Left cardiac atrium (tissue), 4 donors: ENCODE results near the gene TRAF5. TPM values are rescaled to one million over a fixed set of nuclear protein-coding genes. Genes with fewer than 3 reads are reported as not detected.
"Not testable (repeated sequence)": the region's sequence is repeated elsewhere in the genome, so short reads cannot be mapped to it uniquely, and the experiment has no call there.

Experiments
- ATAC-seq, 2 donors: fragments of 200-7000 bp; cut with Tn5 transposase; one replicate each; pipeline ENCODE4 v1.9.1; 2020; ENCODE audit warnings: mild to moderate bottlenecking in 2 of 2, moderate library complexity in 2 of 2
- DNase-seq: peaks from one replicate; pipeline ENCODE4 v3.0.0-alpha.2; 2020
- intact Hi-C, 2 donors: fragments of 100-400 bp; cut with DNase I; formaldehyde crosslinking; loops; one replicate each; pipeline versions ENCODE4 v1.14.1 to v1.15.1; 2022 to 2023
- long read RNA-seq: library from polyadenylated mRNA; unstranded; transcript quantifications from one replicate; pipeline ENCODE4 v2.0.0, GENCODE V29; 2021
- total RNA-seq, 2 donors: library from RNA; stranded (reverse); fragmentation: NEBNext Ultra II Directional; extraction: Animal tissue kit (Norgen Biotek cat#: 25700); gene quantifications; one replicate each; pipeline ENCODE4 v1.2.1, GENCODE V29; 2021
- donor health status: DM: no; HTN: yes; CAD: no.
- donor health status: DM: no; HTN: yes; CAD: no; lungs with severe emphysema.
- donor health status: DM: yes; HTN: yes; CAD: no.
- donor health status: Dilated cardiomyopathy.

TRAF5 gene, protein sequence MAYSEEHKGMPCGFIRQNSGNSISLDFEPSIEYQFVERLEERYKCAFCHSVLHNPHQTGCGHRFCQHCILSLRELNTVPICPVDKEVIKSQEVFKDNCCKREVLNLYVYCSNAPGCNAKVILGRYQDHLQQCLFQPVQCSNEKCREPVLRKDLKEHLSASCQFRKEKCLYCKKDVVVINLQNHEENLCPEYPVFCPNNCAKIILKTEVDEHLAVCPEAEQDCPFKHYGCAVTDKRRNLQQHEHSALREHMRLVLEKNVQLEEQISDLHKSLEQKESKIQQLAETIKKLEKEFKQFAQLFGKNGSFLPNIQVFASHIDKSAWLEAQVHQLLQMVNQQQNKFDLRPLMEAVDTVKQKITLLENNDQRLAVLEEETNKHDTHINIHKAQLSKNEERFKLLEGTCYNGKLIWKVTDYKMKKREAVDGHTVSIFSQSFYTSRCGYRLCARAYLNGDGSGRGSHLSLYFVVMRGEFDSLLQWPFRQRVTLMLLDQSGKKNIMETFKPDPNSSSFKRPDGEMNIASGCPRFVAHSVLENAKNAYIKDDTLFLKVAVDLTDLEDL
- 1 to 10 TPM; 5.2 to 5.3 TPM for total RNA-seq
- long read RNA-seq, partial matches to known transcripts, result 1 of 2 reads
- long read RNA-seq, other reads (novel, unspliced or antisense), result 1 of 2 reads

DNA sequence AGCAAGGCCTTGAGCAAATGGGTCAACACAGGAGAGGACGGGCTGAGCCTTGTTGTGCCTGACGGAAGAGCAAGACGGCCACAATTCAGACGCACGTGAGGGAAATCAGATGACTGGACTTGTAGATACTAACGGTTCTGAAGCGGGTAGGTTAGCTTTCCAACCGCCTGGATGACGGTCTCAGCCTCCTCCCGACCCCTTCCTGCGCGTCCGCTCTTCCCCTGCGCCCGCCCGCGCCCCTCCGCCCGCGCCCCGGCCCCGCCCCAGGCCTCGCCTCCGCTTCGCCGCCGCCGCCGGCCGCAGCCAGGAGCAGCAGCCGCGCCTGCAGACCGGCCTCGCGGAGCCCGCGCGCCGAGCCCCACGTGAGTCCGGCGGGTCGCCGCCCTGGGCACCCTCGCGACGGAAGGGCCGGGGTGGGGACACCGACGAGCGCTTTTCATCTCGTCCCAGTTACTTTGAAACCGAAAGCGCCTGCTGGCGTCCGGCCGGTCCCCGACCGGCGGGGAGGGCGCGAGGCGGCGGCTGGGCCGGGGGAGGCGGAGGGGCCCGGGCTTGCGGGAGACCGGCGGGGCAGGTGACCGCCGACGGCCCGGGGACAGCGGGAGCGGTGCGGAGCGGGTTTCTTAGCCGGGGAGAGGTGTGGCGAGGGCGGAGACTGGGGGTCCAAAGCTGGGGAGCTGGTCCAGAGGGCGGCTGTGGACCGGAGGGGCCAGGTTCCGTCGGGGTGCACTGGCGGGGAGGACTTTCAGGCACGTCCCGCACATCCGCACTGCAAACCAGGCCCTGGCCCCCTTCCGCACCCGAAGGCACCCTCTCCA is at the start of gene TRAF5:
TSS of gene TRAF5 (plus strand) at position 306 of the 818 bp plus-strand sequence. CDS start 26,407 bp downstream, outside the sequence.
- DNase-seq, result peak; percentile 59
- peak; percentile 79 to 87 for ATAC-seq
- intact Hi-C loops, result loop anchor here in 1 of 2 donors (10.0 kb wide), 1 partner anchor 148 kb away; no protein-coding TSS in a partner anchor

DNA sequence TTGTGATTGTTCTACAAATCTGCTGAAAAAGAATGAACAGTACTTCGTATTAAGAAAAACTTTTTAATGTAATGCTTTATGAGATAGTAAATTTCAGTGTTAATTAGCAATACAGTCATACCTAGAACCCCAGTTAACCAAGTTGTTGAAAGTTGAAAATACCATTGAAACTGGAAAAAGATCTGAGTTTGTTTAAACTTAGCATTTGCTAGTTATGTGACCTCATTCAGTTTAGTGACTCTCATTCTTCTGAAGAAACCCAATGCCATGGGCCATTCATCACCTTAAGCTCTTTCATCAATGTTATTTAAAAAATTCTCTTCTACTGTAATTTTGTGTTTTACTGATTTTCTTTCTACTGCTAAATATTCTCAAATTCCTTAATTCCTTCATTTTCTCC is 47.3 kb upstream of the TRAF5 start:
- ATAC-seq, result no peak
- intact Hi-C loops, result no loop called here
- no peak for DNase-seq

DNA sequence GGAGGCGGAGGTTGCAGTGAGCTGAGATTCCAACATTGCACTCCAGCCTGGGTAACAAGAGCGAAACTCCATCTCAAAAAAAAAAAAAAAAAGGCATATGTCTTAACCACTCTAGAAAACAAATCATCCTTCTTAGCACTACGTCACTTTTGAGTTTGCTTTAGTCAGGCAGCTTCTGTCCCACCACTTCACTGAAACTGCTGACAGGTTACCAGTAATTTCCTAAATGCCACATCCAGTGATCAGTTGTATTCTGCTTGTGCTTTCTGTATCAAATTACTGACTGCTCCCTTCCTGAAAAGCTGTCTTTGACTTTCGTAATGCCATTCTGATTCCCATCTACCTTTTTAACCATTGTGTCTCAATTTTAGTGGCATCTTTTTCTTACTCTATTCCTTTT is 45.7 kb upstream of the TRAF5 start:
- intact Hi-C loops, result no loop called here
- ATAC-seq (no peak), DNase-seq (no peak)

DNA sequence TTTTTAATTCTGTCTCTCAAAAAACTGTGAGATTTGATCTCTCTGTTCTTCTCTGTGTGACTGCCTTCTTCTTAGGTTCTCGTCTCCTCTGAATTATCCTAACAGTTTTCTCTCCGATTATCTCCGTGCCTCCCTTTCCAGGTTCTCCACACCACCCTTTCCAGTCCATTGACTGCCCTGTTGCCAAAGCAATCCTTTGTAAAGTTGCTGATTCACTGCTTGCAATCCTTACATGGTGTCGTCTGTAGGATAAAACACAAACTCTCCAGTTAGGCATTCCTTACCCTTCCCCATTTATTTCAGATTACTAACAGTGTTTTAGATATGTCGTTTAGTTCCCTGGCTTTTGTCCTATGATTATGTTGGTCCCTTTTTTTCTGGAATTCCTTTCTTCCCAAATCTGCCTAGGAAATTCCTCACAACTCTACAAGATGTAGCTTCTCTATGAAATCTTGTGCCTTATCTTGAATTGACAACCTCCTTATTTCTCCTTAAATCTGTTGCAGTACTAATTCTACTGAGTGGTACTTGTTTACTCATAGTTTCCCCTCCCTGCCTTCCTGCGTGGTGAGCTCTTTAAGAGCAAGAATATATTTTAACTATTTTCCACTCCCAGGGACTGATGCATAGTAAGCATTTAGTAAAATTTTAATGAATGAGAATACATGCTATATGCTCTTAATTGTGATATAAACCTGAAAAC is 45.2 kb upstream of the TRAF5 start:
- ATAC-seq (peak in 1 of 2 donors; percentile 44), DNase-seq (no peak)
- intact Hi-C loops, result no loop called here

DNA sequence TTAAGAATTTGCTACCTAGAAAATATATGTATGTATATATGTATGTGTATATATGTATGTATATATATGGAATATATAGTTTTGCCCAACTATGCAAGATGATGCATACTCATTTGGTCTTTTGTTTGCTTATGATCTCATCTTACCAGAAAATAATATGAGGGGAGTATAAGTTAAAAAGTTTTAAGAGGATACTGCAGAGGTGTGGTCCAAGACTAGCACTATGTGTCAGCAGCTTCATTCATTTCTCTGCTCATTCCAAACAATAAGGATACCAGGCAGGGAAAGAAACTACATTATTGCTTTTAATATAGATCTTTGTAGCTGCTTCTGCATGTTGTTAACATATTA is 44.6 kb upstream of the TRAF5 start:
- no peak for DNase-seq
- intact Hi-C loops, result no loop called here
- ATAC-seq, result no peak

DNA sequence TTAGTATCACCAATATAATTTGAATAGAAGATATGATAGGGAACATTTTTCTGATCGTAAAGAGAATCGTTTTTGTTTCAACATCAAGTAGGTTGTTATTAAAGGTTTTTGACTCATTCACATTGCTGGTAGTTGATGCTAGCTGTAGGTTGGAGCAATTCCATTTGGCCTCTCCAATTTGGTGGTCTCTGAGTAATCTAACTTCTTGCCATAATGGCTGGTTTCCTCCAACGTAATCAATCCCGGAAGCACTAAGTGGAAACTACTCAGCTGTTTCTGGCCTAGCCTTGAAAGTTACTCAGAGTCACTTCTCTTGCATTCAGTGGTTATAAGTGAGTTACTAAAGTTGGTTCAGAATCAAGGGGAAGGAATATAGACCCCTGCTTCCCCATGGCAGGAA is 41.4 kb upstream of the TRAF5 start:
- ATAC-seq (no peak), DNase-seq (no peak)
- intact Hi-C loops, result no loop called here

DNA sequence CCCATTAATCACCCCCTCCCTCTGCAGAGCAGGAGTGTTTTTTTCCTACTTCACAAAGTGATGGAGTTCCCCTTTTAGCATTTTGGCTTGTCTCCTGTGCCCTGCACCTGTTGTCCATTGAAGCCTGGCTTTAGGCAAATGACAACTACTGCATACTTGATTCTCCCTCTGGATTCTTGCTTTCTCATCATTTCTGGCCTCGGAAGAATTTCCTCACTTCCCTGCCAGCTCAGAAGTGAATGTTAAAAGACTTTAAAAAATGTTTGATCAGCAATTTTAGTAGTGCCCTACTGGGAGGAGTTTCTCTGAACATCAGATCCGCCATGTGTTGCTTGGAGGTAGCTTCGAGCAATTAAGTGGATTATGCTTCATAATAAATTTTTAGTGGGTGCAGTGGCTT is 39.4 kb upstream of the TRAF5 start:
- intact Hi-C loops, result no loop called here
- ATAC-seq (peak in 1 of 2 donors; percentile 34), DNase-seq (no peak)

DNA sequence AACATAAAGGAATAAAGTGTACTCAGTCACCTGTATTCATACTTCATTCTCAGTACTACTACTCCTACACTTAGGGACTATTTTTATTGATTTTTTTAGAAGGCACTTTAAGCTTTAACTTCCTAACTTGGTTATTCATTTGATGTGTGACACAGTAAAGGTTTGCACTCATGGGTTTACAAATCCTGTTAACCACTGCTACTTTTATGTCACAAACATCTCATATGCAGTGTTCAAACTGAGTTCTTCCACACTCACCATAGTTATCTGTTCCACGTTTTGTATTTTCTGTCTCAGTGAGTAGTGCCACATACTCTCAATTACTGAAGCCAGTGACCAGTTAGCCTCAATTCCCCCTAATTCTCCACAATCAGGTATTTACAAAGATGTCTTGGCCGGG is 34.2 kb upstream of the TRAF5 start:
- intact Hi-C loops, result no loop called here
- no peak for ATAC-seq

DNA sequence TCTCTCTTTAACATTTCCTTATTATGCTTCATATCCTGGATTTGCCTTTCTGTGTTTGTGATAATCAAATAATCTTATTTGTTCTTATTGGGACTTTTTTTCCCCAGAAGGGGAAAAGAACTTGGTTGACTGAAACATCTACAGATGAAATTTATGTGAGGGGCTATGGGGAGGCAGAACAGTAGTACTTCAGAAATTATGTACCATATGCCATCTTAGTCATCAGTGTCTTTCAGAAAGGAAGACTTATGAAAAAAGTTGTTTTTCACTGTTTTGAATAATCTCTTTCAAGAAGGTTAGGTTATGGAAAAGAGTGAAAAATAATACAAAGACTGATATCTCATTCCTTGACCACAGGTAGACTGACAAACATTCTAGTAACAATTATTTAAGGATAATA is 30.2 kb upstream of the TRAF5 start:
- no peak for DNase-seq
- intact Hi-C loops, result no loop called here
- ATAC-seq, result no peak

More for the DNA sequence above, 34.2 kb upstream of the TRAF5 start:
- no peak for DNase-seq

DNA sequence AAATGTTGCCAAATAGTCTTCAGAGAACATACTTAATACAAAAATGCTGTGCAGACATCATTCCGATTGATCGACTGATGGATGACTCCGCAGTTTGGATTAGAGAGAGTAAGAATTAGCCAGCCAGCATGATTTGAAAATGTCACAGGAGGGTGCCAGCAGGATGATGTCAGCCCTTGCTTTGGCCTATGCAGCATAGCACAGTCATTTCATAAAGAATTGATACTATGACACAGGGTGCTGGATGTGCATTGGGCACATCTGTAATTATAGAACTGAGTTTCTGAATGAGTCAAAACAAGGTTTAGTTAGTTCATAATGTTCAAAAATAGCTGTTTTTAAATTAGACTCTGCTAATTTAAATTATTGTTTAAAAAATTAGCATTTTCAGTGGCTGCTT is 21.6 kb upstream of the TRAF5 start:
- intact Hi-C loops, result no loop called here
- no peak for DNase-seq
- ATAC-seq, result peak in 1 of 2 donors; percentile 78

DNA sequence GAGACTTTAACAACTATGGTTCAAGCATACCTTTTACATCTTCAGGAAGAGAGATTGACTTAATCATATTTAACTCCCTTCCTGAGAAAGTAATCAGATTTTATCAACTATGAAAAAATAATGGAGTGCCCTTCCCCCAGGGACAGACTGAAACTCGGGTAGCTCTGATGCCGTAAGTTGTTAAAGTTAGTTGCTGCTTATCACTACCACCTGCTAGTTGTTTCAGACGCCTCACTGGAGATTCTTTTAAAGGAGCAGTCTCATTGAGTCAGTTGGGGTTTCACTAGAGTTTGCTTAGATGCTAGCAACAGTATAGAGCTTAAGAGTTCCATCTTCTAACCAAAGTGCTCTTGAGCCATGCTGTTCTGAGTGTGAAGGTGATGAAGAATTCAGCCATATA is 17.0 kb upstream of the TRAF5 start:
- ATAC-seq, result peak in 1 of 2 donors; percentile 65
- DNase-seq, result no peak
- intact Hi-C loops, result no loop called here

DNA sequence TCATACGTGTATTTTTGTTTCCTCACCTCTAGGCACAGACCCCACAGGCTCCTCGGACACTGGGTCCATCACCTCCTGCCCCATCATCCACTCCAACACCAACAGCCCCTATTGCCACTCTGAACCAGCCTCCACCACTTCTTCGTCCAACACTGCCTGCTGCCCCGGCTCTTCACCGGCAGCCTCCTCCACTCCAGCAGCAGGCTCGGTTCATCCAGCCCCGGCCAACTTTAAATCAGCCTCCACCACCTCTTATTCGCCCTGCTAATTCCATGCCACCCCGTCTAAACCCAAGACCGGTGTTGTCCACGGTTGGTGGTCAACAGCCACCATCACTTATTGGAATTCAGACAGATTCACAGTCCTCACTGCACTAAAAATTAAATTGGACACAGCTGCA is 13.2 kb upstream of the TRAF5 start:
- ATAC-seq, result no peak
- intact Hi-C loops, result no loop called here
- no peak for DNase-seq

DNA sequence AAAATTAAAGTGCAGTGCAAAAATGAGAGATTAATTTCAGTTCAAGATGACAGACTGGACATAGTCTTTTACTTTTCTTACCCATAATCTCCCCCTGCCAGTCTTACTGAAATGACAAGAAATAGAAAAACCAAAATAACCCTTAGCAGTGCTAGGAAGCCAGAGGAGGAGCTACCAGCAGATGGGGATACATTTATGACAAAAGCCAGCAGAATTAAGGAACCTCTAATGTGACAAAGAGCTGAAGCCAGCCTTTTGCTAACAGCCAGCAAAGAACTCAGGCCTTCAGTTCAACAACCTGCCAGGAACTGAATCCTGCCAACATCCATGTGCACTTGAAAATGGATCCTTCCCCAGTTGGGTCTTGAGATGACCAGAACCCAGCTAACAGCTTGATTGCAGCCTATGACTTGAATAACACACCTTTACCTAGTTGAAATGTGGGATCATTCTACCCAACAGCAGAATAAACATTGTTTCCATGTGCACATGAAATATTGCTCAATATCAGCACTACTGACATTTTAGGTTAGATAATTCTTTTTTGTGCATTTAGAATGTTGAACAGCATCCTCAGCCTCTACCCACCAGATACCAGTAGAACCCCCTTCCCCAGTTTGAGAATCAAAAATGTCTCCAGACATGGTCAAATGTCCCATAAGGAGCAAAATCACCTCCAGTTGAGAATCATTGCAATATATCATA is 7.9 kb upstream of the TRAF5 start:
- ATAC-seq, result no peak

DNA sequence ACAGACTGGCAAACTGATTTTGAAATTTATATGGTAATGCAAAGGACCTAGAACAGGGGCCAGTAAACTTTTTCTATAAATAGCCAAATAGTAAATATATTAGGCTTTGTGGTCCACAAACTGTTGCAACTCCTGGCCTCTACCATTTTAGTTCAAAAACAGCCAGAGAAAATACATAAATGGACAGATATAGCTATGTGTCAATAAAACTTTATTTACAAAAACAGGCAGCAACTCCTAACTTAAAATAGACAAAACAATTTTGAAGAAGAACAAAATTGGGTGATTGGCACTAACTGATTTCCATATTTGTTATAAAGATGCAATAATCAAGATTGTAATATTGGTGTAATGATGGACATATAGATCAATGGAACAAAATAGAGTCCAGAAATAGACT is 6.7 kb upstream of the TRAF5 start:
- intact Hi-C loops, result loop anchor here in 1 of 2 donors (10.0 kb wide), 1 partner anchor 155 kb away; no protein-coding TSS in a partner anchor
- no peak for DNase-seq
- no peak for ATAC-seq

More for the DNA sequence above, 7.9 kb upstream of the TRAF5 start:
- DNase-seq, result no peak
- intact Hi-C loops, result no loop called here

DNA sequence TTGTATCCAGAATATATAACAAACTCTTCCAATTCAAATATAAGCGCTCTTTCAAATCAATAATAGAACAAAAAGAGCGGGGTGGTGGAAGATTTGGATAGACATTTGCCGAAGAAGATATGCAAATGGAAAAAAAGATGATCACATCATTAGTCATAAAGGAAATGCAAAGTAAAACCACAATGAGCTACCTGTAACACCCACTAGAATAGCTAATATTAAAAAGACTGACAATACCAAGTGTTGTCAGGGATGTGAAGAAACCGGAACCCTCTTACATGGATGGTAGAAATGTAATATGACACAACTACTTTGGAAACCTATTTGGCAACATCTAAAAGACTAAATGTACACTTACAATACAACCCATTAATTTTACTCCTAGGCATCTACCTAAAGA is 5.7 kb upstream of the TRAF5 start:
- intact Hi-C loops, result loop anchor here in 1 of 2 donors (10.0 kb wide), 1 partner anchor 154 kb away; no protein-coding TSS in a partner anchor
- no peak for DNase-seq
- ATAC-seq, result no peak

DNA sequence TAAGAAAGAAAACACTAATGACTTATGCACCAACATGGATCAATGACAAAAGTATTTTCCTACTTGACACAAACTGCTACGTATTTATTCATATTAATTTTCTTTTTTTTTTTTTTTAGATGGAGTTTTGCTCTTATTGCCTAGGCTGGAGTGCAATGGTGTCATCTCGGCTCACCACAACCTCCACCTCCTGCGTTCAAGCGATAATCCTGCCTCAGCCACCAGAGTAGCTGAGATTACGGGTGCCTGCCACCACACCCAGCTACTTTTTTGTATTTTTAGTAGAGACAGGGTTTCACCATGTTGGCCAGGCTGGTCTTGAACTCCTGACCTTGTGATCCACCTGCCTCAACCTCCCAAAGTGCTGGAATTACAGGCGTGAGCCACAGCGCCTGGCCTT is 5.0 kb upstream of the TRAF5 start:
- ATAC-seq, DNase-seq: not testable (repeated sequence)
- intact Hi-C loops, result loop anchor here in 1 of 2 donors (10.0 kb wide), 1 partner anchor 153 kb away; no protein-coding TSS in a partner anchor

DNA sequence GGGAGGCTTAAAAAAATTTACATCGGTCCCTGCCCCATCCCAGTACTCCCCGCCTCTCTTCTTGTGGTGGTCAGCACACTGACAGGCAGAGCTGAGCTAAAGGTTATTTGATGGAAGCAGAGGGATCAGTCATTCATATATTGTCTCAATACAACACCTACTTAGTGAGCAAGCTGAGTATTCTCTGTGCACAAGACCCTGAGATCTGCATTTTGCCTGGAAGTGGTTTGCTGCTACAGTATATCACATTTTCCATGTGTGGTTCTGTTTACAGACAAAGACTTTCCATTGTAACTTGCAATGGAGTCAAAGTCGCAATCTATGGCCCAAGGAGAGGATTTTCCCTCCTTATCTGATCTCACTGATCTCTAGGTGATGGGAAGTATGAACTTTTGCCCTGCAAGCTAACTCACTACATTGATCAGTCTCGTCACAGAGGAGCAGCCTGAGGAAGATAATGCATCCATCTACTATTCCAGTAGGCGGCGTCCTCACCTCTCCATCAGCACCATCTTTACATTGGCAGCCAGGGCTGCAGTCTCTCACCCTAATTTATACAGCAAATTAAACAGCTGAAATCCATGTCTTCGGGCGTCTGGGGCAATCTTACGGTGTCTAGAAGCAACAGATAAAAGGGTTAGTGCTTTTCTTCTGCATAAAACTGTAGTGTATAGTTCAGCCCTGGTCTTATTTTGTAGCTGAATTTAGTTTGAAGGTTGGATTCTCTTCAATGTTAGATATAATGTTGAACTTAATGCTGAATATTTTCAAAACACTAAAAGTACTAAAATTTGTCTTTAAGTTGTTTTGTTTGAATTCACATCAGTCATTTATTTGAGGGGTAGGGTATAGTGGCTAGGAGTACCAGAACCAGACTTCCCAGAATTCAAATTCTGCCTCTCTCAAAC is 3.2 kb upstream of the TRAF5 start:
- intact Hi-C loops, result loop anchor here in 1 of 2 donors (10.0 kb wide), 1 partner anchor 151 kb away; no protein-coding TSS in a partner anchor
- peak; percentile 35 for DNase-seq
- peak in 1 of 2 donors; percentile 45 for ATAC-seq
